CD4-positive, alpha-beta T cell treated with Interleukin-2 at 100 ng/mL for 4 hours (primary cell): ENCODE results near the gene FOXP4.

Source experiments
- DNase-seq: peaks from one replicate; pipeline ENCODE4 v3.0.0-alpha.2; 2020; ENCODE audit warnings: low spot score

FOXP4 gene

DNA sequence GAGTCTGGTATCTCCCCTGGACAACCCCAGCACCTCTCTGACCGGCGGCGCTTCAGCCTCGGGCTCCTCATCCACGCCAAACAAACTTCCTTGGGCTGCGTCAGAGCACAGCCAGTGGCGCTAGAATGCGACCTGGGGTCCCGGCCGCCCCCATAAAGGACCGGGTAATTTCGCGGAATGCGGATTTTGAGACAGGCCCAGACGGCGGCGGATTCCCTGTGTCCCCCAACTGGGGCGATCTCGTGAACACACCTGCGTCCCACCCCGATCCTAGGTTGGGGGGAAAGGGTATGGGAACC, 1.6 kb downstream of the FOXP4 start:
- no peak for DNase-seq

DNA sequence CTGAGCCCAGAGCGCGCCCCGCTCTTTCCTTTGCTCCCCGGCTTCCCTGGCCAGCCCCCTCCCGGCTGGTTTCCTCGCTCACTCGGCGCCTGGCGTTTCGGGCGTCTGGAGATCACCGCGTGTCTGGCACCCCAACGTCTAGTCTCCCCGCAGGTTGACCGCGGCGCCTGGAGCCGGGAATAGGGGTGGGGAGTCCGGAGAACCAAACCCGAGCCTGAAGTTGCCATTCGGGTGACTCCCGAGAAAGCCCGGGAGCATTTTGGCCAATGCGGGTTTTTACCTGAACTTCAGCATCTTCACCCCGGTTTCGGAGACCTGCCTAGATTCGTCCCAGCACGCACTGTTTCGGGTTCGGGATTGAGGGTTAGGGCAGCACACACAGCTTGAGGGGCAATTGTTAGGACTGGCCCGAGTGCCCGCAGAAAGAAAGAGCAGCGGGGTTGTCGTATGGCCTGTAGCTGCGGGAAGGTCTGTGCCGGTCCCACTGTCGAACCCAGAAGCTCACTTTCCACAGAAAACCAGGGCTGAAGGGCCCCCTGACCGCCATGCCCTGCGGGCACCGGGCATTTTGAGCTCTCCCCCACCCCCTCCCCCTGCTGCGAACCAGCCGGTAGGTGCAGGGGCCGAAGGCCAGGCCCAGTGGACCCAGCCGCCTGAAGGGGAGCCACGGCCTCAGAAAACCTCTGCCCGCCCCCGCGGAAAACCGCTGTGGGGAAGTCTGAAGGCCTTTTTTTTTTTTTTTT, 2.1 kb downstream of the FOXP4 start:
- no peak for DNase-seq

DNA sequence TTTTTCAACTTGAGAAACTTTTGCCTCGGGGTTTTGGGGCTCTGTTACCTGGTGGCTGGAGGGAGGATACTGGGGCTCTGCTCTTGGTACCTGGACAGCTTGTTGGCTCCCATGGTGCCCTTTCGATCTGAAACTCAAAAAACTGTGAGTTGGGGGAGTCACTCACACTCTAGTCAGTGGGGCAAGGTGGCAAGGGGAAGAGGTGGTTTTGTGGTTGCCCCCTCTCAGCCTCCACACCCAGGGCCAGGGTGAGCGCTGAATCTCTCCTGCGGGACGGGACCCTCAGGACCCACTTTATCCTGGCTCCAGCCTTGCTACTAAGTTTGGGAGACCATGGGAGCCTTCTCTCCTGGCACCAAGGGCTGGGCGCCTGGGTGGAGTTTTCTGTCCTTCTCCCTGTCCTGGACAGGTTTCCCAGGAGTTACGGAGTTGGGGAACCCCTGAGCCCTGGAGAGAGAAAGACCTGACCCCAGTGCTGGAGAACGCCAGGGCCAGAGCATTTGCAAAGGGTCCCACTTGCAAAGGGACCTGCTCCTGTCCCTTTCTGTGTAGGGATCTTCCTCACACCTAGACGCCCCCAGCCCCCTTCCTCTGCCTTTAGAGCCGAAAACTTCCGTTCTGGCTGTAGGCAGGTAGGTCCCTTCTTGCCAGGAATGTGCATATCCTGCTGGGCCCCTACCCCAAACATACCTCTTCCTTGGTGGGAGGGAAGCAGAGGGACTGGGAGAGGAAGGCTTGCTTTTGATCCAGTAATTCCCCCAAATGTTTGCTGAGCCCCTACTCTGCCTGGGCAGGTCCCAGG, 2.9 kb downstream of the FOXP4 start:
- DNase-seq, result no peak

GRCh38 chr6:41549673-41550072, 3.5 kb downstream of the FOXP4 start:
- DNase-seq, result no peak

- no peak for DNase-seq
These were observed 5.0 kb downstream of the FOXP4 start for GRCh38 chr6:41551086-41551700.

DNA sequence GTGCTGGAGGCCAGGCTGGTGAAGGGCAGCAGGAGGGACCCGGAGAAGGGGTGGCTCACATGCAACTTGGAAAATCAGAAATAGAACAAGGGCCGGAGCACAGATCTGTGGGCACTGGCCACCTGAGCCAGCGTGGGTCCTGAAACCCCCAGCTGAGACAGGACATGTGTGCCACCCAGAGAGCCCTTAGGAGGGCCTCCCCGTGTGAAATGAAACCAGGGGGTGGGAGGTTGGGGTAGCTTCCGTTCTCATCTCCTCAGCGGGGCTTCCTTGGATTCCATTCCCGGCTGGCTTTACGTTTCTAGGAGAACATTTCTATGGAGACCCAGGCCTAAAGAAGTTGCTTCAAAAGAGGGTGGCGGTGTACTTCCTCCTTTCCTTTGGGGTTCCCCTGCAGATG, 5.7 kb downstream of the FOXP4 start:
- DNase-seq, result no peak

DNA sequence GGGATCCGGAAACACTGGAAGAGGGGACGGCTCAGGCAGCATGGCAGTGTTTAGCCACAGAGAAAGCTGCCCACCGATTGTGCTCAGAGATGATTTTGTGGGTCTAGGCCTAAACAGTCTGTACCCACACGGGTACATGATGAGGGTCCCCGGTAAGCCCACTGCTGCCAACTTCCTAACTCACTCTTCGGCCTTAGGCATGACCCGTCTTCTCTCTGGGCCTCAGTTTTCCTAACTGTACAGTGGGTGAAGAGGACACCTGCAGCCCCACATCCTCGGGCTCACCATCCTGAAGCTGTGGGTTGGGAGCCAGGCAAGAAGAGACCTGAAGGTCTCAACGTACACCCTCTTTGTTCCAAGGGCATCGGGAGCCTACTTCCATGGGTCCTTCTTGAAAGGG, 6.5 kb downstream of the FOXP4 start:
- DNase-seq, result no peak

DNA sequence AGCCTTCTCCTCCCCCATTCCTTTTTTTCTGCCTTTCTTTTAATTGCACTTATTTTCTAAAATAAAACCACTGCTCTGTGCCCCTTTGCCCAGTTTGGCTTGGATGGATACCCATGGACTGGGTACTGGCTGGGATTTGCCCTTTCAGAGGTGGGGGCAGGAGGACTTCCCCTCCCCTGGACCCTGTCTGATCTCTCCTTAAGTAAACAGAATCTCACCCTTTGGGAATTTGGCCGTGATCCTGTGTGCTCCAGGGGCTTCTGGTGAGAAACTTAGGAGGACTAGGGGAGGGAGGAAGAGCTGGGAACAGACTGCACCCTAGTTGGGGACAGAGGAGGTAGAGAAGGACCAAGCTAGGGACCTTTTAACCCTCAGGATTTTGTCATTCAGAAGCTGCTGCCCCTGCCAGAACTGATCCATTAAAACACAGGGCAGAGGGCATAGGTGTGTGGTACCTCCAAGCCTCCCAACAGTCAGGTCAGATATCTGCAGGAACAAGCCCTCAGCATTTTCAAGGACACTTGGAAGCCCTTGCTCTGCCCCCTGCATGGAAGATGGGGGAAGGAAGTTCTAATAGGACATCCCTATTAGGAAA, 7.3 kb downstream of the FOXP4 start:
- DNase-seq, result no peak

GRCh38 chr6:41555326-41556300, 9.4 kb downstream of the FOXP4 start:
- DNase-seq, result no peak

DNA sequence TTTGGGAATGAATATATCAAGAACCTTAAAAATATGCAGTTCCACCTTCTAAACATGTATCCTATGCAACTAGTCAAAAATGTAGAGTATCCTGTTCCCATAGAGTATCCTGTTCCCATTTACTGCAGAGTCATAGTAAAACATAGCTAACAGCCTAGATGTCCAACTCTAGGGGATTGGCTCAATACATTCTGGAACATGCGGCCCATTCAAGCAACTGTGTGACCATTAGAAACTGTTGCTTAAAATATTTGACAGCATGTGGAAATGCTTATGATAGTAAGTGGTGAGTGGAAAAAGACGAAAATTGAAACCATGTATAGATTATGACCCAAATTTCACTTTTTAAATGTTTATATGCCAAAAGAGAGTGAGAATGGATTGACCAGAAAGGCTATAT, 11.2 kb downstream of the FOXP4 start:
- no peak for DNase-seq

- DNase-seq, result no peak
These were observed 12.0 kb downstream of the FOXP4 start for GRCh38 chr6:41558033-41558807.

GRCh38 chr6:41559655-41560427, 13.7 kb downstream of the FOXP4 start:
- DNase-seq, result no peak

GRCh38 chr6:41560431-41561192, 14.4 kb downstream of the FOXP4 start:
- DNase-seq, result peak; percentile 84

DNA sequence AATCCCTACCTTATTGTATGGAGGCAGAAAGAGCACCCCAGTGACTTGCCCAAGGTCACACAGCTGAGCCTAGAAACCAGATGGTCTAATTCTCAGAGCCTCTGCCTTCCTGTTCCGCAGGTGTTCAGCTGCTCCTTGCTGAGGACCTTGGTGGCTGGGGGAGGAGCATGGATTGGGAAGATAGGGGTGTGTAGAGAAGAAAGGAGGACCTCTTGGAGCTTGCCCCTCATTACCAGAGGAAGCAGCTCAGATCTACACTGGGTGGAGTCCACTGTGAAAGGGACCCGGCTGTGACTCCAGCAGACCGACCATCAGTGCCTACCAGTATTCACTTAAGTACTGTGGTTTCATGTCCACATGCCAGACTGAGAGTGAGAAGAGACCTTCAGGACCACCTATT, 15.2 kb downstream of the FOXP4 start:
- DNase-seq, result no peak

GRCh38 chr6:41561931-41562911, 16.0 kb downstream of the FOXP4 start:
- DNase-seq, result no peak

- no peak for DNase-seq
These were observed 17.0 kb downstream of the FOXP4 start for GRCh38 chr6:41563060-41563776.

DNA sequence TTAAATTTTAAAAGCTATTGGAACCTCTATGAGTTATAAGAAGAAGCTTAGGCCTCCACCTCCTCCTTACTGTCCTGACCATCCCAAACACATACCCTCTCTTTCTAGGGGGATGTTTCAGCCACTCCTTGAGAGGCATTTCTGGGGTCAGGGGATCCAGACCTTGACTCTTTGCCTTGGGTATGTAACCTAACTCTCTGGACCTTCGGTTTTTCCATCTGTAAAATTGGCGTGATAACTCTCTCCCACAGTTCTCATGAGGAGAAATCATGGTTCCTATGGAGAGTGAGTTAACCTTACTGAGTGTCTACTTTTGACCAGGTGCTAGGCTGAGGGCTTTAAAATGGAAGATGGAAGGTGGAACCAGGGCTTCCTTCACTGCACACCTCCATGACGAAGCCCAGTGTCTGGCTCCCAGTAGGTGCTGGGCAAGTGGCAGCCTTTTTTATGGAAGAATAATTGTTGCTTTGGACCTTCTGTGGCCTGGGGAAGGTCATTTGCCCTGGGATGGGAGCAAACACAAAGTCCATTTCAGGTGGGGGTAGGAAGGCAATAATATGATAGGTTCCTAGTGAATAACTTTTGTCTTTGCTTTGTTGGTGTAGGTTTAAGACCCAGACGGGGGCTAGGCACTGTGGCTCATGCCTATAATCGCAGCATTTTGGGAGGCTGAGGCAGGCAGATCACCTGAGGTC, 18.4 kb downstream of the FOXP4 start:
- DNase-seq, result no peak
